CD4-positive, alpha-beta memory T cell (primary cell): ENCODE data around the gene LIG1. TPM values are rescaled to one million over a fixed set of nuclear protein-coding genes. Genes with fewer than 3 reads are reported as not detected.

Experiments used
- CTCF ChIA-PET: fragments of 350-600 bp; sonication (Branson Sonifier 250); formaldehyde crosslinking; loops from one replicate; lab custom pipeline; 2021; ENCODE audit warnings: inconsistent platforms; ENCODE audit not compliant: partially characterized antibody; lab: Charles Lee
- POLR2A ChIA-PET: fragments of 350-600 bp; sonication (Branson Sonifier 250); formaldehyde crosslinking; loops from one replicate; lab custom pipeline; 2021; ENCODE audit not compliant: partially characterized antibody; lab: Charles Lee
- DNase-seq, 5 donors: peaks; one replicate each; pipeline versions ENCODE4 v3.0.0 to v3.0.0-alpha.2; 2020 to 2022; ENCODE audit warnings: mixed read lengths in 1 of 5
- H3K27ac ChIP-seq: one replicate; pipeline ENCODE4 v1.7.0; 2013; ENCODE audit warnings: low read depth, low read length
- H3K27me3 ChIP-seq: 2 replicates; pipeline ENCODE4 v1.7.0; 2013; ENCODE audit warnings: mild to moderate bottlenecking, low read length, moderate library complexity; ENCODE audit not compliant: insufficient read depth
- H3K36me3 ChIP-seq: 2 replicates; pipeline ENCODE4 v1.7.0; 2013; ENCODE audit warnings: mild to moderate bottlenecking, low read length, moderate library complexity; ENCODE audit not compliant: insufficient read depth
- H3K4me1 ChIP-seq: 2 replicates; pipeline ENCODE4 v1.7.0; 2013; ENCODE audit warnings: mild to moderate bottlenecking, low read length, moderate library complexity; ENCODE audit not compliant: insufficient read depth
- H3K4me3 ChIP-seq, 2 donors: one replicate each; pipeline ENCODE4 v1.7.0; 2013; ENCODE audit warnings: low read length in 2 of 2, mild to moderate bottlenecking in 1 of 2
- H3K9me3 ChIP-seq, 2 donors: one replicate each; pipeline ENCODE4 v1.7.0; 2013; ENCODE audit warnings: low read length in 2 of 2, control low read depth in 1 of 2; ENCODE audit not compliant: control insufficient read depth in 1 of 2
- H3K27ac Mint-ChIP-seq, 7 donors: one replicate each; pipeline ENCODE4 v1.8.0; 2020 to 2021; ENCODE audit warnings: mixed read lengths in 7 of 7, mild to moderate bottlenecking in 6 of 7, inconsistent platforms in 3 of 7, moderate library complexity in 3 of 7
- H3K27me3 Mint-ChIP-seq, 2 donors: one replicate each; pipeline ENCODE4 v1.8.0; 2020 to 2021; ENCODE audit warnings: mixed read lengths in 2 of 2
- H3K36me3 Mint-ChIP-seq, 2 donors: one replicate each; pipeline ENCODE4 v1.8.0; 2020 to 2021; ENCODE audit warnings: mixed read lengths in 2 of 2, inconsistent platforms in 1 of 2, mild to moderate bottlenecking in 1 of 2
- H3K4me1 Mint-ChIP-seq, 4 donors: one replicate each; pipeline ENCODE4 v1.8.0; 2020 to 2021; ENCODE audit warnings: mixed read lengths in 4 of 4, mild to moderate bottlenecking in 1 of 4
- H3K4me3 Mint-ChIP-seq, 8 donors: one replicate each; pipeline ENCODE4 v1.8.0; 2020 to 2021; ENCODE audit warnings: mixed read lengths in 8 of 8, mild to moderate bottlenecking in 7 of 8, moderate library complexity in 6 of 8, inconsistent platforms in 3 of 8
- H3K9me3 Mint-ChIP-seq, 8 donors: one replicate each; pipeline ENCODE4 v1.8.0; 2020 to 2021; ENCODE audit warnings: mixed read lengths in 8 of 8, mild to moderate bottlenecking in 5 of 8, inconsistent platforms in 3 of 8, moderate library complexity in 1 of 8
- intact Hi-C: fragments of 100-400 bp; cut with micrococcal nuclease; formaldehyde crosslinking; loops from one replicate; pipeline ENCODE4 v1.15.1; 2023
- polyA plus RNA-seq, 2 donors: library from polyadenylated mRNA; unstranded; fragments of 300-500 nt; fragmentation: Illumina TruSeq; gene quantifications; one replicate each; pipeline ENCODE4 v1.2.3, GENCODE V29; 2021
- total RNA-seq, 2 experiments: library from RNA; stranded (reverse); gene quantifications; one replicate each; pipeline ENCODE4 v1.2.3, GENCODE V29; 2021

Gene LIG1
- total and polyA plus RNA-seq, 4 experiments from 2014 or later: 13.4 to 124 (median 74.2) TPM

DNA sequence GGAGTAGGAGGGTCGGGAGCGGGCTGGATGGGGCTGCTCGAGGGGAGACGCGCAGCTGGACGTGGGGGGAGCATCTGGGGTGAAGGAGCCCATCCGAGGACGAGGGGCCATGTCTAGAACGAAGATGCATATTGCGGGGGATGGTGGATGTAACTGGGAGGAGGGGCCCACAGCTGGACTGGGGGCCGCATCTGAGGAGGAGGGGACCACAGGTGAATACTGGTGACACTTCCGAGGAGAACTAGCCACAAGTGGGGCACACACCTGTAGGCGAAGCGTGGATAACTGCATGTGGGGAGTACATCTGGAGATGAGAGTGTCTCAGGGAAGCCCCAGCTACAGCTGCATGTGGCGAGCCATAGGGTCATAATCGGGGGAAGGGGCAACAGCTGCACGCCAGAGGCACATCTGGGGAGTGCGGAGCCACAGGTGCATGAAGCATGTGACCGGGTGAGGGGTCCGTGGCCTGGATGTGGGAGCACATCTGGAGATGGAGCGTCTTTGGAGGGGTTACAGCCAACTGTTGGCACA, 738 bp upstream of the LIG1 start:
- H3K4me3 ChIP-seq: peak overlapping the region; percentile 30 to 97
- POLR2A ChIA-PET: interaction anchor here (0.9 to 5.0 kb wide), 9 partner anchors 16 to 164 kb away, joined by 3 to 27 read pairs (median 6); partner anchors contain the start of genes CARD8, EMP3 and PLA2G4C
- no peaks in the 10 kb centered on the region for H3K9me3 ChIP-seq
- DNase-seq: peak in 1 of 5 donors; percentile 40
- peak overlapping the region; percentile 86 for H3K27ac ChIP-seq
- H3K27ac Mint-ChIP-seq: peak overlapping the region; percentile 66 to 99 (median 97)
- peaks cover 4% of the 10 kb centered on the region for H3K36me3 ChIP-seq
- no peaks in the 10 kb centered on the region for H3K27me3 Mint-ChIP-seq
- no peaks in the 10 kb centered on the region for H3K27me3 ChIP-seq
- peaks cover 24% of the 10 kb centered on the region for H3K4me1 ChIP-seq
- CTCF ChIA-PET: interaction anchor here (1.0 to 1.3 kb wide), 2 partner anchors 18 to 32 kb away, joined by 3 to 4 read pairs; no protein-coding TSS in a partner anchor
- intact Hi-C loops: loop anchor here (1.0 kb wide), 5 partner anchors 33 to 193 kb away; partner anchors contain the start of genes CARD8 and SYNGR4
- H3K36me3 Mint-ChIP-seq: peaks cover 22 to 25% of the 10 kb centered on the region in 2 donors
- H3K4me1 Mint-ChIP-seq: peaks cover 18 to 32% (median 23%) of the 10 kb centered on the region in 4 donors
- H3K4me3 Mint-ChIP-seq: peak overlapping the region; percentile 93 to 99 (median 97)
- no peaks in the 10 kb centered on the region for H3K9me3 Mint-ChIP-seq

DNA sequence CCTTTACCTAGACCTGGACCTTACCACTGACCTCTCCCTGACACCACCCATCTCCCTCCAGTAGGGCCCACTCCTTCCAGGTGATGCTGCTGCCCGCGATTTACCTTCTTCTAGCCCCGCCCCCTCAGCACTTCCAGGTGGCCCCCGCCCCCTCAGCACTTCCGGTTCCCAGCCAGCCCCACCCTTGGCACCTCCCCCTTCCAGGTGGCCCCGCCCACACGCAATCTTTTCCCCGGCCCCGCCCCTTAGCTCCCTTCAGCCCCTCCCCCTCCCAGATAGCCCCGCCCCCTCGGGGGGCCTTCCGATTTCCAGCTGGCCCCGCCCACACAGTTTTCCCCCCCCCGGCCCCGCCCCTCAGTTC, 586 bp downstream of the LIG1 start:
- no peaks in the 10 kb centered on the region for H3K9me3 ChIP-seq
- H3K36me3 ChIP-seq: peaks cover 5% of the 10 kb centered on the region
- H3K27me3 Mint-ChIP-seq: no peaks in the 10 kb centered on the region
- ChIA-PET POLR2A (interaction anchor here (0.7 to 5.0 kb wide), 8 partner anchors 29 to 165 kb away, joined by 3 to 27 read pairs (median 6); partner anchors contain the start of gene CARD8), CTCF (interaction anchor here (1.0 to 1.2 kb wide), 2 partner anchors 90 to 164 kb away, joined by 3 read pairs; no protein-coding TSS in a partner anchor)
- peaks cover 20 to 23% of the 10 kb centered on the region in 2 donors for H3K36me3 Mint-ChIP-seq
- peak overlapping the region in 1 of 2 donors; percentile 97 for H3K4me3 ChIP-seq
- H3K27me3 ChIP-seq: no peaks in the 10 kb centered on the region
- H3K4me3 Mint-ChIP-seq: peak overlapping the region; percentile 96 to 99 (median 97)
- H3K4me1 Mint-ChIP-seq: peaks cover 15 to 32% (median 21%) of the 10 kb centered on the region in 4 donors
- peaks cover 24% of the 10 kb centered on the region for H3K4me1 ChIP-seq
- H3K27ac Mint-ChIP-seq: peak overlapping the region; percentile 93 to 99 (median 98)
- no peaks in the 10 kb centered on the region for H3K9me3 Mint-ChIP-seq
- intact Hi-C loops: no loop called here
- H3K27ac ChIP-seq: peak overlapping the region; percentile 86
- DNase-seq: peak; percentile 85 to 91 (median 86)

DNA sequence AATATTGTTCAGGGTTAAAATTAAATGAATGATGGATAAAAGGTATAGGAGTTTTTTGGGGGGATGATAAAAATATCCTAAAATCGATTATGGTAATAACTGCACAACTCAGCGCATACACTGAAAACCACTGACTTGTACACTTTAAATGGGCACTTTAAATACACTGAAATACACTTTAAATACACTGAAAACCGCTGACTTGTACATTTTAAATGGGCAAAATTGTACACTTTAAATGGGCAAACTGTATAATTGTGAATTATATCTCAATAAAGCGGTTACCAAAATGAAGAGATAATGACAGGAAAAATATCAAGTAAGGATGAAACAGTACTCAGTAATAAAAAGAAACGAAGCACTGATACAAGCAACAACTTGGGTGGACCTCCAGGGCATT, 1.5 kb downstream of the LIG1 start:
- Mint-ChIP-seq H3K4me1 (peaks cover 15 to 32% (median 21%) of the 10 kb centered on the region in 4 donors), H3K9me3 (no peaks in the 10 kb centered on the region), H3K27ac (peak overlapping the region; percentile 93 to 99 (median 98)), H3K36me3 (peaks cover 16 to 20% of the 10 kb centered on the region in 2 donors), H3K27me3 (no peaks in the 10 kb centered on the region), H3K4me3 (peak overlapping the region in 7 of 8 donors; percentile 18 to 99 (median 97))
- Histone ChIP-seq H3K27ac (peak overlapping the region; percentile 55), H3K4me3 (no peak overlapping the region), H3K27me3 (no peaks in the 10 kb centered on the region), H3K36me3 (peaks cover 5% of the 10 kb centered on the region), H3K4me1 (peaks cover 24% of the 10 kb centered on the region), H3K9me3 (no peaks in the 10 kb centered on the region)
- intact Hi-C loops: no loop called here
- CTCF ChIA-PET: interaction anchor here (1.0 to 1.2 kb wide), 2 partner anchors 91 to 165 kb away, joined by 3 read pairs; no protein-coding TSS in a partner anchor
- no peak for DNase-seq
- POLR2A ChIA-PET: interaction anchor here (2.5 to 5.0 kb wide), 2 partner anchors 35 to 81 kb away, joined by 12 to 27 read pairs; no protein-coding TSS in a partner anchor

DNA sequence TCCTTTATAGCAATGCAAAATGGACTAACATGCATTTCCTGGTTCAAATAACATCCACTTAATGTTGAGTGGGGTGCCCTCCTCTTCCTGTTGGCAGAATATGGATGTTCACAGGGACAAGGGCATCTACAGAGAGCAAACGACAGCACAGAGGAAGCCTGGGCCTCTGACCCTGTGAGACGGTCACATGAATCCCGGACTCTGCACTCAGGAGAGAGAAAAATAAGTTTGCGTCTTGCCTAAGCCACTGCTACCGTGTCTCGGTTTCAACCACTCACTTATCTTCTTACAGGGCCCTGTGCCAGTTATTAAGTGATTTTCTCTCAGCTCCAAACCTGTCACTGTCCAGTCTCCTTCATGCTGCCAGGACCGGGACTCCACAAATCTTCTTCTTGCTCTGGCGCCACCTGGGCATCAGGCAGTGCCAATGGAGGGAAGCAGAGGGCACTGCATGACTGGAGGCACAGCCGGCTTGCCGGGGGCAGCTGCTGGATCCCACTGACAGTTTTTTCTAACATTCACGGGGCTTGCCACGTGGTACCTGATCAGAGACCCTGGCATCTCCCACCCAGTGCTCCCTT, 11.8 kb downstream of the LIG1 start:
- Histone ChIP-seq H3K27ac (no peak overlapping the region), H3K36me3 (peaks cover 30% of the 10 kb centered on the region), H3K27me3 (no peaks in the 10 kb centered on the region), H3K9me3 (no peaks in the 10 kb centered on the region), H3K4me3 (no peak overlapping the region), H3K4me1 (no peaks in the 10 kb centered on the region)
- Mint-ChIP-seq H3K4me1 (peaks cover 0 to 3% (median under 1%) of the 10 kb centered on the region in 4 donors), H3K27me3 (no peaks in the 10 kb centered on the region), H3K4me3 (no peak overlapping the region), H3K27ac (no peak overlapping the region), H3K36me3 (peaks cover 38 to 55% of the 10 kb centered on the region in 2 donors), H3K9me3 (no peaks in the 10 kb centered on the region)
- ChIA-PET POLR2A (no interaction called here), CTCF (interaction anchor here (1.0 to 1.2 kb wide), 3 partner anchors 40 to 102 kb away, joined by 3 to 4 read pairs (median 3); partner anchors contain the start of gene PLA2G4C)
- intact Hi-C loops: no loop called here
- DNase-seq: no peak

DNA sequence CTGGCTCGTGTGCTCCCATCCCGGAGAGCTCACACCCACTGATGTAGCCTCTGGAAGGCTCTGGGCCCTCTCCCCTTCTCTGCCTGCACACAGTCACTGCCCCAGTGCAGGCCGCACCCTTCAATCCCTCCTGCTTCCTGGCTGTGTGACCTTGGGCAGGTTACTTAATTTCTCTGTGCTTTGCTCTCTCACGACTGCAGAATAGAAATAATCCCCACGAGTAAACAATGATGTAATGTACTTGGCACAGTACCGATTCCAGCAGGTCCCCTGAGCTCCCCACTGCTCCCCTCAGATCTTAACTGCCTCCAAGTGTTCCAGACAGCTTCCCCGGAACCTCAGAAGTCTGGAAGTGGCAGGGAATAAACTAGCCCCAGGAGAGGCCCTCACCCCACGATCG, 16.1 kb downstream of the LIG1 start:
- Mint-ChIP-seq H3K27me3 (no peaks in the 10 kb centered on the region), H3K27ac (peak overlapping the region in 1 of 7 donors; percentile 80), H3K4me3 (no peak overlapping the region), H3K9me3 (no peaks in the 10 kb centered on the region), H3K4me1 (peaks cover 0 to 3% (median 1%) of the 10 kb centered on the region in 4 donors), H3K36me3 (peaks cover 30 to 51% of the 10 kb centered on the region in 2 donors)
- Histone ChIP-seq H3K4me3 (no peak overlapping the region), H3K27me3 (no peaks in the 10 kb centered on the region), H3K4me1 (no peaks in the 10 kb centered on the region), H3K9me3 (no peaks in the 10 kb centered on the region), H3K27ac (no peak overlapping the region), H3K36me3 (peaks cover 21% of the 10 kb centered on the region)
- ChIA-PET POLR2A (interaction anchor here (1.4 kb wide), 1 partner anchor 17 kb away, joined by 4 read pairs; the partner anchor contains the start of gene ZSWIM9), CTCF (interaction anchor here (0.5 to 7.9 kb wide), 8 partner anchors 9 to 504 kb away, joined by 3 to 76 read pairs (median 4); partner anchors contain the start of gene PLA2G4C)
- no peak for DNase-seq
- intact Hi-C loops: no loop called here

DNA sequence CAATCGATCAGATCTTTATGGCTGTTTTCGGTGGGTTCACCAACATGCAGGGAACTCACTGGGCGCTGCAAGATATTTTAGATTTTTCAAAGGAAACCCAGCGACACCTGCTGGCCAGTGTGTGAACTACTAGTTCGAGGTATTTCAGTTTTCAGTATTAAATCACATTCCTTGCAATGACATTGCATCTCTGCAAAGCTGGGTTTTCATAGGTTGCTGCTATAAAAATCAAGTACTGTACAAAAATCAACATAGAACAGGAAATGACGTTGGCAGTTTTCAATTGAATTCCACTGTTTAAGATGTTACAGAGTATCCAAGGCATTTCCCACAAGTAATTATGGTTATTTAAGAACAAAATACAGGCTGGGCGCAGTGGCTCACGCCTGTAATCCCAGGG, 17.6 kb downstream of the LIG1 start:
- Mint-ChIP-seq H3K4me3 (no peak overlapping the region), H3K36me3 (peaks cover 27 to 50% of the 10 kb centered on the region in 2 donors), H3K27ac (peak overlapping the region in 1 of 7 donors; percentile 43), H3K4me1 (peaks cover 0 to 3% (median 1%) of the 10 kb centered on the region in 4 donors), H3K9me3 (no peaks in the 10 kb centered on the region), H3K27me3 (no peaks in the 10 kb centered on the region)
- ChIA-PET CTCF (interaction anchor here (0.7 to 7.9 kb wide), 11 partner anchors 19 to 191 kb away, joined by 3 to 76 read pairs (median 4); partner anchors contain the start of gene PLA2G4C), POLR2A (no interaction called here)
- intact Hi-C loops: loop anchor here (1.0 kb wide), 2 partner anchors 45 to 108 kb away; no protein-coding TSS in a partner anchor
- Histone ChIP-seq H3K27ac (no peak overlapping the region), H3K9me3 (no peaks in the 10 kb centered on the region), H3K36me3 (peaks cover 13% of the 10 kb centered on the region), H3K4me3 (no peak overlapping the region), H3K27me3 (no peaks in the 10 kb centered on the region), H3K4me1 (no peaks in the 10 kb centered on the region)
- DNase-seq: peak in 4 of 5 donors; percentile 44 to 63 (median 52)
